Ishikawa (cell line): Measurements from ENCODE around the gene NHEJ1.

ENCODE experiments used
- CEBPB ChIP-seq: IDR thresholded peaks from 2 replicates; pipeline ENCODE4 v1.6.1; 2012
- CREB1 ChIP-seq: IDR thresholded peaks from 2 replicates; pipeline ENCODE4 v1.6.1; 2012; ENCODE audit warnings: low read depth
- EGR1 ChIP-seq: IDR thresholded peaks from 2 replicates; pipeline ENCODE4 v1.6.1; 2012
- EP300 ChIP-seq: IDR thresholded peaks from 2 replicates; pipeline ENCODE4 v1.6.1; 2012; ENCODE audit warnings: borderline replicate concordance
- FOXM1 ChIP-seq: IDR thresholded peaks from 2 replicates; pipeline ENCODE4 v1.6.1; 2012; ENCODE audit warnings: low read depth, borderline replicate concordance
- NFIC ChIP-seq: IDR thresholded peaks from 2 replicates; pipeline ENCODE4 v1.6.1; 2012
- RAD21 ChIP-seq: IDR thresholded peaks from 2 replicates; pipeline ENCODE4 v1.6.1; 2012; ENCODE audit warnings: low read depth
- TAF1 ChIP-seq: IDR thresholded peaks from 2 replicates; pipeline ENCODE4 v1.6.1; 2012; ENCODE audit warnings: low read depth, mild to moderate bottlenecking
- TCF12 ChIP-seq: IDR thresholded peaks from 2 replicates; pipeline ENCODE4 v1.6.1; 2012; ENCODE audit warnings: low read depth
- TEAD4 ChIP-seq: IDR thresholded peaks from 2 replicates; pipeline ENCODE4 v1.6.1; 2012
- YY1 ChIP-seq: IDR thresholded peaks from 2 replicates; pipeline ENCODE4 v1.6.1; 2012; ENCODE audit warnings: low read depth
- ZBTB7A ChIP-seq: IDR thresholded peaks from 2 replicates; pipeline ENCODE4 v1.6.1; 2012; ENCODE audit warnings: low read depth
- TF ChIP-seq, protein P1 (sequence below): IDR thresholded peaks from 2 replicates; pipeline ENCODE4 v1.6.1; 2012
- TF ChIP-seq, protein P2 (sequence below): IDR thresholded peaks from 2 replicates; pipeline ENCODE4 v1.6.1; 2012; ENCODE audit warnings: low read depth, mild to moderate bottlenecking
- TF ChIP-seq, protein P3 (sequence below): IDR thresholded peaks from 2 replicates; pipeline ENCODE4 v1.6.1; 2012

NHEJ1 gene

DNA sequence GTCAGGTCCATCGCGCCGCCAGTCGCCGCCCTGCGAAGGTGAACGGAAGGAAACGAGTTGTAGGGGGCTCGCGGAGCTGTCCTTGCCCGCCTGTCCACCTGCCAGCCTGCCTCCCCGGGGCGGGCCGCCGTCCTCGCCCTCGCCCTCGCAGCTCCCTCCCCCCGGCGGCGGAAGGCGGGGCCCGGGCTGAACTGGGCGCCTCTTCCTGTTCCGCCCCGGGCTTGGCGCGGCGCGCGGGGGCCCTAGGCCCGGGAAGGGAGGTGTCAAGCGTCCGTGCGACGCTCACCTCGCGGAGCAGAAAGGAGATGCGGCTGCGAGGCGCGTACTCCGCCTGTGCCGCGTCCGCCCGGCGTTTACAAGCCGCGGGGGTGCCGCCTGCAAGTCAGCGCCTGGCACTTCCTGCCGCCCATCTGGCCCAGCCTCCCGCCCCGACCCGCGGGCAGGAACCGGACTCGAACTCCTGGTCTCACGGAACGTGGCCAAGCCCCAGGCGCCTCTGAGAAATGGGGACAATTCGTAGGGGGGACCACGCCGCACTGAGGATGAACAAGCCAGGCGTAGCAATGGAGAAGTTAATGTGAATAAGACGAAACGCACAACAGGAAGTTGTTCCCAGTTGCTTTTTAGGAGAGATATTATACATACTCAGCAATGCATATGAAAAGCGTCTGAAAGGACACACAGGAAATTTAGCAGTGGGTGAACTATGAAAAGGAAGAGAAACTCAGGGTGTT, 16.4 kb upstream of the NHEJ1 start, which contains the start of gene CNPPD1:
Gene CNPPD1 (minus strand): TSS at position 108 of the 734 bp plus-strand sequence. CDS start 97 bp downstream, at position 11.
- TF ChIP-seq TCF12 (0 out of 2 replicates have a peak, but pooled peaks have one; percentile 15), YY1 (no peak), EGR1 (no peak), FOXM1 (no peak), CEBPB (no peak), ZBTB7A (no peak), TAF1 (peak; percentile 67; the same call in 1 of the 2 replicates), RAD21 (no peak), EP300 (no peak)
- TF ChIP-seq, protein P1, sequence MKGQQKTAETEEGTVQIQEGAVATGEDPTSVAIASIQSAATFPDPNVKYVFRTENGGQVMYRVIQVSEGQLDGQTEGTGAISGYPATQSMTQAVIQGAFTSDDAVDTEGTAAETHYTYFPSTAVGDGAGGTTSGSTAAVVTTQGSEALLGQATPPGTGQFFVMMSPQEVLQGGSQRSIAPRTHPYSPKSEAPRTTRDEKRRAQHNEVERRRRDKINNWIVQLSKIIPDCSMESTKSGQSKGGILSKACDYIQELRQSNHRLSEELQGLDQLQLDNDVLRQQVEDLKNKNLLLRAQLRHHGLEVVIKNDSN, result peak; percentile 1; the same call in 1 of the 2 replicates
- TF ChIP-seq, protein P2, sequence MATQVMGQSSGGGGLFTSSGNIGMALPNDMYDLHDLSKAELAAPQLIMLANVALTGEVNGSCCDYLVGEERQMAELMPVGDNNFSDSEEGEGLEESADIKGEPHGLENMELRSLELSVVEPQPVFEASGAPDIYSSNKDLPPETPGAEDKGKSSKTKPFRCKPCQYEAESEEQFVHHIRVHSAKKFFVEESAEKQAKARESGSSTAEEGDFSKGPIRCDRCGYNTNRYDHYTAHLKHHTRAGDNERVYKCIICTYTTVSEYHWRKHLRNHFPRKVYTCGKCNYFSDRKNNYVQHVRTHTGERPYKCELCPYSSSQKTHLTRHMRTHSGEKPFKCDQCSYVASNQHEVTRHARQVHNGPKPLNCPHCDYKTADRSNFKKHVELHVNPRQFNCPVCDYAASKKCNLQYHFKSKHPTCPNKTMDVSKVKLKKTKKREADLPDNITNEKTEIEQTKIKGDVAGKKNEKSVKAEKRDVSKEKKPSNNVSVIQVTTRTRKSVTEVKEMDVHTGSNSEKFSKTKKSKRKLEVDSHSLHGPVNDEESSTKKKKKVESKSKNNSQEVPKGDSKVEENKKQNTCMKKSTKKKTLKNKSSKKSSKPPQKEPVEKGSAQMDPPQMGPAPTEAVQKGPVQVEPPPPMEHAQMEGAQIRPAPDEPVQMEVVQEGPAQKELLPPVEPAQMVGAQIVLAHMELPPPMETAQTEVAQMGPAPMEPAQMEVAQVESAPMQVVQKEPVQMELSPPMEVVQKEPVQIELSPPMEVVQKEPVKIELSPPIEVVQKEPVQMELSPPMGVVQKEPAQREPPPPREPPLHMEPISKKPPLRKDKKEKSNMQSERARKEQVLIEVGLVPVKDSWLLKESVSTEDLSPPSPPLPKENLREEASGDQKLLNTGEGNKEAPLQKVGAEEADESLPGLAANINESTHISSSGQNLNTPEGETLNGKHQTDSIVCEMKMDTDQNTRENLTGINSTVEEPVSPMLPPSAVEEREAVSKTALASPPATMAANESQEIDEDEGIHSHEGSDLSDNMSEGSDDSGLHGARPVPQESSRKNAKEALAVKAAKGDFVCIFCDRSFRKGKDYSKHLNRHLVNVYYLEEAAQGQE, result no peak
- TF ChIP-seq, protein P3, sequence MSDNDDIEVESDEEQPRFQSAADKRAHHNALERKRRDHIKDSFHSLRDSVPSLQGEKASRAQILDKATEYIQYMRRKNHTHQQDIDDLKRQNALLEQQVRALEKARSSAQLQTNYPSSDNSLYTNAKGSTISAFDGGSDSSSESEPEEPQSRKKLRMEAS, result peak; percentile 88

DNA sequence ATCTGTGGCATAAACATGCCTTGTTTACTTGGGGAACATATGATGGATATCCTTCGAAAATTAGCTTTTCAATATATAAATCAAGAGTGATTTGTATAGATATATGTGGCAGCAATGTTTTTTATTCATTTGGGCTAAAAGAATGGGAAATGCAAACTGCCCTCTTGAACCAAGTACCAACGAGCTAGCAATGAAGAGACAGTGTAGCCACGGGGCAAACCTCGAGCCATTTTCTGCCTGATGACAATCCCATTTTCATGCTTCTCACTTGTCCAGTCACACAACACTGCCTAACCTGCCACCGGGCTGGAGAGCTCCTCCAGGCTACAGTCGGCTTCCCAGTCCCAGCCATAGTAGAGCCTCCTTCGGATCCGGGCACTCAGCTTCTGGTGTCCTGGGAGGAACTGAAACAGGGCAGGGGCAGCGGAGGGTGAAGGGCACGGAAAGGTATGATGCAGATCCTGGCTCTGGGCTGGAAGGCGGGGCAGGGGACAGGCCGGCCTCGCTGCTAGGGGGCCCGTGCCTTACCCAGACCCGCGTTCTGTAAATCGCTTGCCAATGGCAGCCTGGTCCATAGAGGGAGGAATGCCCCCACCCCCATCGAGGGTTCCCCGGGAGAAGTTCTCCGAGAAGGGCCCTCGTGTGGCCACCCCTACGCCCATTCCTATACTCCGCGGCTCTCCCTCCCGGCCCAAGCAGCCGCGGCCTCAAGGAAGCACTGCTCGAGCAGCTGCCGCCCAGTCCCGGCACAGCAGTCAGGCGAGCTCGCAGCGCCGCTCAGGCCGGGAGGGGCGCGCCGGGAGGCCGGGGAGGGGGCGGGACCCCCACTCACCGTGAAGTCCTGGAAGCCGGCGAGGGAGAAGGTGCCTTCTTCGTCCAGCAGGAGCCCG, 15.6 kb upstream of the NHEJ1 start:
- TF ChIP-seq EP300 (no peak), ZBTB7A (peak; percentile 99), YY1 (no peak), TCF12 (no peak), TEAD4 (0 out of 2 replicates have a peak, but pooled peaks have one; percentile 11)
- TF ChIP-seq, protein P1, result peak; percentile 16; the same call in 1 of the 2 replicates
- TF ChIP-seq, protein P2, result no peak

DNA sequence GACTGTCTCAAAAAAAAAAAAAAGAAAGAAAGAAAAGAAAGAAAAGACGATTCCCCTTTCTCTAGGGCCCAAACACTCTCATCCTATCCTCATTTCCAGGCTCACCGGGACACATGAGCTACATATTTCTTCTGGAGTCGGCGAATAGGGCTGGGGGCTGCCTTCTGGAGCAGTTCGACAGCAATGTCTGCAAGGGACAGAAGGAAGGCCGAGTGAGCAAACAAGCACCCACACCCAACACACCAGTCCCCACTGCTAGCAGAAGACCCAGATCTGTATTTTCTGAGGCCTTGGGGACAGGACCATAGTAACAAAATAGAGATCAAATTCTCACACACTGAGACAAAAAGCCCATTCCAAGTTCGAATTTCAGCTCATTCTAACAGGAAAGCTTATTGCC, 14.9 kb upstream of the NHEJ1 start:
- TF ChIP-seq YY1 (no peak), TAF1 (no peak), EGR1 (no peak), TCF12 (no peak), CREB1 (no peak), FOXM1 (no peak), RAD21 (no peak), ZBTB7A (no peak), CEBPB (no peak)
- TF ChIP-seq, protein P3, result no peak
- TF ChIP-seq, protein P2, result no peak

DNA sequence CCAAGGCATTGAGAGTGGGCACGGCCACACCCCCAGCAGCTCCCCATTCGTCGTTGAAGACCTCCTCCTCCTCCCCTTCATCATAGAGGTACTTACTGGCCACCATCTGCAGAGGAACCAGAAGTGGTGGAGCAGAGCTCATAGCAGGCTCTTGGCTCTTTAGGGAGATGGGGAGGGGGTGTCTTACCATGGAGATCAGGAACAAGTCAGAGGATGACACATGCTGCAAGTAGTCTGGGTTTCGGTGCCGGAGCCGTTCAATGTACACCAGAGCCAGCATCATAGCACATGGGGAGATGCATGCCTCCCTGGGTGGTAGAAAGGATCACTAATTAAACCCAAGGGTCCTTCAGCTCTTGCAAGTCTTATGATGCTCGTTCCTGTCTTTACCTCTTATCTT, 14.2 kb upstream of the NHEJ1 start:
- TF ChIP-seq FOXM1, result no peak
- TF ChIP-seq, protein P2, result no peak
- TF ChIP-seq TEAD4, result no peak
- no peak for TF ChIP-seq NFIC
- no peak for TF ChIP-seq TCF12
- TF ChIP-seq EP300, result no peak
- TF ChIP-seq, protein P3, result no peak
- TF ChIP-seq EGR1, result no peak
- TF ChIP-seq, protein P1, result no peak
